Measurements from ENCODE around the gene SLC6A7.

Gene SLC6A7

DNA sequence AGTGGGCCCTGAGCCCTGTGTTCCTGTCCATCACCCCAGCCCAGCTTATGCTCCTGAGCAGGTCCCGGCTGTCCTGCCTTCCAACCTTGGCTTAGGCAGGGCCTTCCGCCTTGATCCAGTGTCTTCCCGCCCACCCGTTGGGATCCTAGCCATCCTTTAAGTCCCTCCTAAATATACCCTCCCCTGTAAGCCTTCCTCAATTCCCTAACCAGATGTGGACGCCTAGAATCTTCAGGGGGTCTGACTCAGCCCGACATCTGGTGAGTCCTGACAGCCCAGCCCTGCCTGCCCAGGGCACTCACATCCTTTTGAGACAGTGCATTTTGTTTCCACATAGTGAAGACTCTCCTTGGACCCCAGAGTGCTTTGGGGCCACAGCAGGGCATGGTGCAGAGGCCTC lies 23.7 kb downstream of the SLC6A7 start:
- no peak overlapping the region for H4K8ac ChIP-seq (ENCODE audit: low read length)
- no peak overlapping the region for H2AK5ac ChIP-seq (ENCODE audit: low read length, severe bottlenecking)
- peak; percentile 18 for DNase-seq
- H2BK5ac ChIP-seq (ENCODE audit: low read depth, low read length, poor library complexity, severe bottlenecking): no peak overlapping the region
- H3K4me1 ChIP-seq (ENCODE audit: control insufficient read depth, insufficient read depth, low read depth, low read length): peaks cover 12% of the 10 kb centered on the region
- 60% methylated on average over 6 of the region's 6 CpGs for WGBS
- H2BK120ac ChIP-seq (ENCODE audit: low read depth, low read length): no peak overlapping the region
- H3K36me3 ChIP-seq (ENCODE audit: control insufficient read depth in 1 of 2, insufficient read depth in 2 of 2, low read depth in 1 of 2, low read length in 2 of 2): no peaks in the 10 kb centered on the region
- H2BK15ac ChIP-seq (ENCODE audit: low read depth, poor library complexity, severe bottlenecking): no peak overlapping the region
- peak overlapping the region; percentile 74 for H3K9ac ChIP-seq (ENCODE audit: low read length)
- H4K91ac ChIP-seq (ENCODE audit: low read length): no peak overlapping the region
- H3K27me3 ChIP-seq (ENCODE audit: control insufficient read depth in 1 of 2, insufficient read depth in 1 of 2, low read length in 2 of 2): no peaks in the 10 kb centered on the region
- no peaks in the 10 kb centered on the region for H3K79me1 ChIP-seq (replicated peaks; ENCODE audit: low read length, poor library complexity, severe bottlenecking)
- H3K9me3 ChIP-seq (ENCODE audit: control insufficient read depth, low read length): no peaks in the 10 kb centered on the region
- H3K23ac ChIP-seq (ENCODE audit: low read length in 2 of 2): no peak overlapping the region
- no peak overlapping the region for H2AFZ ChIP-seq (ENCODE audit: low read depth, low read length)
- H3K4ac ChIP-seq (ENCODE audit: low read depth in 1 of 2, low read length in 2 of 2): no peak overlapping the region
- H3K4me3 ChIP-seq (ENCODE audit: insufficient read depth in 1 of 2, low read depth in 1 of 2, low read length in 2 of 2): peak overlapping the region in 1 of 2 experiments; percentile 13
- no peak overlapping the region for H3K14ac ChIP-seq (ENCODE audit: low read length in 2 of 2)
- H3K4me2 ChIP-seq (ENCODE audit: low read length, poor library complexity, severe bottlenecking): no peak overlapping the region
- H2BK12ac ChIP-seq (ENCODE audit: low read length in 2 of 2): no peak overlapping the region
- no peak overlapping the region for H3K18ac ChIP-seq (ENCODE audit: low read depth in 1 of 2, low read length in 2 of 2)
- H3K27ac ChIP-seq (ENCODE audit: low read length, poor library complexity, severe bottlenecking): no peak overlapping the region

DNA sequence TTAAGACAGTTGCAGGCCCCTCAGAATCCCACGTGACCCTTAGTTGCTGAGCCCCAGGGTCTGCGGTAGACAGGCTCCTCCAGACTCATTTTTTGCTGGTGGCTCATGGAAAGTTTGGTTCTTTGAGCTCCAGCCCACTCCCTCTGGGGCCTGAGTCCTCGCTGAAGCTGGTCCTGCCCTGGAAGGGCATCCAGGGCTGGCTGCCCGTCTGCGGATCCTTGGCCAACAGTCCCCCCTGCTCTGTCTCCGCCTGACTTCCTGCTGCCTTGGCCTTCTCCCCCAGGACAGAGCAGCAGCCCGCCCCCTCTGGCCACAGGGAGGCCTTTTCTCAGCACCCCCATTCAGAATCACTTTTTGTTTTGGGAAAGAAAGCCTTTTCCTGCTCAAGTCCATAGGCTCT lies 24.4 kb downstream of the SLC6A7 start:
- Histone ChIP-seq H3K9ac (ENCODE audit: low read length) (peak overlapping the region; percentile 74), H3K4me2 (ENCODE audit: low read length, poor library complexity, severe bottlenecking) (no peak overlapping the region), H3K27me3 (ENCODE audit: control insufficient read depth in 1 of 2, insufficient read depth in 1 of 2, low read length in 2 of 2) (no peaks in the 10 kb centered on the region), H2AK5ac (ENCODE audit: low read length, severe bottlenecking) (no peak overlapping the region), H2BK12ac (ENCODE audit: low read length in 2 of 2) (peak overlapping the region in 1 of 2 experiments; percentile 6), H3K36me3 (ENCODE audit: control insufficient read depth in 1 of 2, insufficient read depth in 2 of 2, low read depth in 1 of 2, low read length in 2 of 2) (no peaks in the 10 kb centered on the region), H2BK15ac (ENCODE audit: low read depth, poor library complexity, severe bottlenecking) (no peak overlapping the region), H3K14ac (ENCODE audit: low read length in 2 of 2) (no peak overlapping the region), H3K9me3 (ENCODE audit: control insufficient read depth, low read length) (no peaks in the 10 kb centered on the region), H3K23ac (ENCODE audit: low read length in 2 of 2) (no peak overlapping the region), H3K18ac (ENCODE audit: low read depth in 1 of 2, low read length in 2 of 2) (no peak overlapping the region), H3K4me1 (ENCODE audit: control insufficient read depth, insufficient read depth, low read depth, low read length) (peaks cover 5% of the 10 kb centered on the region), H3K4me3 (ENCODE audit: insufficient read depth in 1 of 2, low read depth in 1 of 2, low read length in 2 of 2) (no peak overlapping the region), H3K27ac (ENCODE audit: low read length, poor library complexity, severe bottlenecking) (no peak overlapping the region), H2BK120ac (ENCODE audit: low read depth, low read length) (no peak overlapping the region), H2BK5ac (ENCODE audit: low read depth, low read length, poor library complexity, severe bottlenecking) (no peak overlapping the region), H3K79me1 (replicated peaks; ENCODE audit: low read length, poor library complexity, severe bottlenecking) (no peaks in the 10 kb centered on the region), H2AFZ (ENCODE audit: low read depth, low read length) (no peak overlapping the region), H3K4ac (ENCODE audit: low read depth in 1 of 2, low read length in 2 of 2) (peak overlapping the region in 1 of 2 experiments; percentile 24), H4K8ac (ENCODE audit: low read length) (peak overlapping the region; percentile 5), H4K91ac (ENCODE audit: low read length) (no peak overlapping the region)
- 79% methylated on average over 7 of the region's 7 CpGs for WGBS
- DNase-seq: peak; percentile 44

DNA sequence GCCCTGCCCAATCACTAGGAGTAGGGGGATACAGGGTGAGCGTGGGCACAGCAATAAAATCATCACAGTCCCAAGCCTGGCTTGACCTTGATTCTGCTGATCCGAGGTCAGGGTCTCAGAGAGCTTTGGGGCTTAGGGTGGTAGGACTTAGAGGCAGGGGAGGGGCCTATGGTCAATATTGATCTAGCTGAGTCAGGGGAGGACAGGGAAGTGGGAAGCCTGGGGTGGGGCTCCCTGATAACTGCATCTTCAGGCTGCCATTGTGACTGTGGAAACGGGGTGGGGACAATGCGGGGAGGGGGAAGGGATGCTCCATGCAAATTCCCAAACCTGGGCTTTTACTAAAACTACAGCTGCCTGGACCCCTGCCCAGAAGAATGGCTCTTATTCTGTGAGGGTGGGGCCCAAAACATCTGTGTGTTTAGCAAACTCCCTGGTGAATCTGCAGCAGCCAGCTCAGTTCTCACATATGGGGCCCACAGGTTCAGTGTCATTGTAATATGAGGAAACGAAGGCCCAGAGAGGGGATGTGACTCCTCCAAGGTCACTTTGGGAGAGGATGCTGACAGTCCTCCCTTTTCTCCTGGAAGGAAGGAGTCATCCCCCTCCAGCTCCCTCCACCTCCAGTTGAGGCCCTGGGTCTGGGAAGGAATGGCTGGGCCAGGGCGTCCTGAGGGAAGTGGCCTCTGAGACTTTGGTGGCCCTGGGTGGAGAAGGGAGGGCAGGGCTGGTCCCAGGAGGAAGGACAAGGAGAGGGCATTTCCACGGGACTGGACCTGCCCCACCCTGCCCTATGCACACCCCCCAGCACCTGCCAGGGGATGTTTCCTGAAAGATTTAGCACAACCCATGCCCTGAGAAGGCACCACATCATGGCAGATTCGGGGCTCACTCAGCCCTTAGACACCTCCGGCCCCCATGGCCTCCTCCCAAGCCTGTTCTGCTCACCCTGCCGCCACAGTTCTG lies 26.4 kb downstream of the SLC6A7 start:
- H2BK15ac ChIP-seq (ENCODE audit: low read depth, poor library complexity, severe bottlenecking): no peak overlapping the region
- H2BK12ac ChIP-seq (ENCODE audit: low read length in 2 of 2): no peak overlapping the region
- no peak overlapping the region for H3K4ac ChIP-seq (ENCODE audit: low read depth in 1 of 2, low read length in 2 of 2)
- H3K36me3 ChIP-seq (ENCODE audit: control insufficient read depth in 1 of 2, insufficient read depth in 2 of 2, low read depth in 1 of 2, low read length in 2 of 2): no peaks in the 10 kb centered on the region
- H2AK5ac ChIP-seq (ENCODE audit: low read length, severe bottlenecking): no peak overlapping the region
- no peak overlapping the region for H3K27ac ChIP-seq (ENCODE audit: low read length, poor library complexity, severe bottlenecking)
- no peak overlapping the region for H2BK120ac ChIP-seq (ENCODE audit: low read depth, low read length)
- no peak for DNase-seq
- H3K9me3 ChIP-seq (ENCODE audit: control insufficient read depth, low read length): no peaks in the 10 kb centered on the region
- peak overlapping the region in 1 of 2 experiments; percentile 42 for H3K14ac ChIP-seq (ENCODE audit: low read length in 2 of 2)
- no peaks in the 10 kb centered on the region for H3K79me1 ChIP-seq (replicated peaks; ENCODE audit: low read length, poor library complexity, severe bottlenecking)
- H3K9ac ChIP-seq (ENCODE audit: low read length): peak overlapping the region; percentile 74
- H3K4me1 ChIP-seq (ENCODE audit: control insufficient read depth, insufficient read depth, low read depth, low read length): peaks cover 3% of the 10 kb centered on the region
- no peak overlapping the region for H2AFZ ChIP-seq (ENCODE audit: low read depth, low read length)
- no peaks in the 10 kb centered on the region for H3K27me3 ChIP-seq (ENCODE audit: control insufficient read depth in 1 of 2, insufficient read depth in 1 of 2, low read length in 2 of 2)
- no peak overlapping the region for H3K4me3 ChIP-seq (ENCODE audit: insufficient read depth in 1 of 2, low read depth in 1 of 2, low read length in 2 of 2)
- H4K91ac ChIP-seq (ENCODE audit: low read length): no peak overlapping the region
- H3K18ac ChIP-seq (ENCODE audit: low read depth in 1 of 2, low read length in 2 of 2): no peak overlapping the region
- no peak overlapping the region for H3K4me2 ChIP-seq (ENCODE audit: low read length, poor library complexity, severe bottlenecking)
- H4K8ac ChIP-seq (ENCODE audit: low read length): no peak overlapping the region
- WGBS: 88% methylated on average over 8 of the region's 10 CpGs
- no peak overlapping the region for H3K23ac ChIP-seq (ENCODE audit: low read length in 2 of 2)
- no peak overlapping the region for H2BK5ac ChIP-seq (ENCODE audit: low read depth, low read length, poor library complexity, severe bottlenecking)

DNA sequence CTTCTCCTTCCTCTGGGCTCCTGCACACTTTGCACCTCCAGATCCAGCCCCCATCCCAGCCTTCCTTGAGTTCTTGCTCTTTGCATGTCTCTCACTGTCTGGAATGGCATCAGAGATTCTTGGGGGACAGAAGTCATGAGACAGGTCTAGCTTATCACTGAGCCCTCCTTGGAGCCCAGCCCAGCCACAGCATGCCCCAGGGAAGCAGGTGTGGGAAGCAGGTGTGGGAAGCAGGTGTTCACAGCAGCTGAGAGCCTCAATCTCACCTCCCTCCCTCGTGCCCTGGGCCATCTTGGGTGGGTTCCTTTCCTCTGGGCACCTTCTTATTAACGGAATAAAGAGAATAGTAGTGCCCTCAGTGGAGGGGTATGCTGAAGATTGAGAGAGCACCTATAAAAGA lies 27.2 kb downstream of the SLC6A7 start:
- Histone ChIP-seq H3K14ac (ENCODE audit: low read length in 2 of 2) (no peak overlapping the region), H2BK15ac (ENCODE audit: low read depth, poor library complexity, severe bottlenecking) (no peak overlapping the region), H2BK5ac (ENCODE audit: low read depth, low read length, poor library complexity, severe bottlenecking) (no peak overlapping the region), H2BK120ac (ENCODE audit: low read depth, low read length) (no peak overlapping the region), H2AK5ac (ENCODE audit: low read length, severe bottlenecking) (no peak overlapping the region), H3K4me2 (ENCODE audit: low read length, poor library complexity, severe bottlenecking) (no peak overlapping the region), H3K18ac (ENCODE audit: low read depth in 1 of 2, low read length in 2 of 2) (no peak overlapping the region), H3K4ac (ENCODE audit: low read depth in 1 of 2, low read length in 2 of 2) (no peak overlapping the region), H3K23ac (ENCODE audit: low read length in 2 of 2) (no peak overlapping the region), H3K79me1 (replicated peaks; ENCODE audit: low read length, poor library complexity, severe bottlenecking) (no peaks in the 10 kb centered on the region), H3K9me3 (ENCODE audit: control insufficient read depth, low read length) (no peaks in the 10 kb centered on the region), H3K9ac (ENCODE audit: low read length) (peak overlapping the region; percentile 53), H3K4me3 (ENCODE audit: insufficient read depth in 1 of 2, low read depth in 1 of 2, low read length in 2 of 2) (no peak overlapping the region), H3K27ac (ENCODE audit: low read length, poor library complexity, severe bottlenecking) (no peak overlapping the region), H2AFZ (ENCODE audit: low read depth, low read length) (no peak overlapping the region), H3K36me3 (ENCODE audit: control insufficient read depth in 1 of 2, insufficient read depth in 2 of 2, low read depth in 1 of 2, low read length in 2 of 2) (no peaks in the 10 kb centered on the region), H3K27me3 (ENCODE audit: control insufficient read depth in 1 of 2, insufficient read depth in 1 of 2, low read length in 2 of 2) (no peaks in the 10 kb centered on the region), H4K91ac (ENCODE audit: low read length) (peak overlapping the region; percentile 10), H3K4me1 (ENCODE audit: control insufficient read depth, insufficient read depth, low read depth, low read length) (peaks cover 3% of the 10 kb centered on the region), H2BK12ac (ENCODE audit: low read length in 2 of 2) (no peak overlapping the region), H4K8ac (ENCODE audit: low read length) (no peak overlapping the region)
- 100% methylated on average over 1 of the region's 2 CpGs for WGBS
- no peak for DNase-seq
